Panc1 (cell line): ENCODE results near the gene SMIM10L2A.

Experiments used
- CTCF ChIP-seq: fragments of 450-650 bp; IDR thresholded peaks from 2 replicates; pipeline ENCODE4 v1.5.1; 2017; ENCODE audit warnings: mild to moderate bottlenecking
- POLR2AphosphoS5 ChIP-seq: IDR thresholded peaks from 2 replicates; pipeline ENCODE4 v1.6.1; 2012; ENCODE audit warnings: mild to moderate bottlenecking, low read depth, low read length, moderate library complexity
- SIN3A ChIP-seq: IDR thresholded peaks from 2 replicates; pipeline ENCODE4 v1.6.1; 2012; ENCODE audit warnings: low read depth, mild to moderate bottlenecking, low read length, moderate library complexity, borderline replicate concordance; ENCODE audit not compliant: insufficient read depth
- TCF7L2 ChIP-seq: IDR thresholded peaks from 2 replicates; pipeline ENCODE4 v1.6.1; 2011; ENCODE audit warnings: mild to moderate bottlenecking, low read depth, low read length, inconsistent platforms
- TF ChIP-seq, protein P1 (sequence below), 2 experiments: IDR thresholded peaks; 2 replicates each; pipeline ENCODE4 v1.6.1; 2011 to 2012; ENCODE audit warnings: low read depth in 2 of 2, control low read depth in 1 of 2, low read length in 1 of 2, mild to moderate bottlenecking in 1 of 2, moderate library complexity in 1 of 2; ENCODE audit not compliant: insufficient read depth in 1 of 2

GRCh38 chrX:135434258-135435138, 12.8 kb downstream of the SMIM10L2A start:
- TF ChIP-seq CTCF (no peak), POLR2AphosphoS5 (no peak), SIN3A (no peak), TCF7L2 (no peak)
- TF ChIP-seq, protein P1, sequence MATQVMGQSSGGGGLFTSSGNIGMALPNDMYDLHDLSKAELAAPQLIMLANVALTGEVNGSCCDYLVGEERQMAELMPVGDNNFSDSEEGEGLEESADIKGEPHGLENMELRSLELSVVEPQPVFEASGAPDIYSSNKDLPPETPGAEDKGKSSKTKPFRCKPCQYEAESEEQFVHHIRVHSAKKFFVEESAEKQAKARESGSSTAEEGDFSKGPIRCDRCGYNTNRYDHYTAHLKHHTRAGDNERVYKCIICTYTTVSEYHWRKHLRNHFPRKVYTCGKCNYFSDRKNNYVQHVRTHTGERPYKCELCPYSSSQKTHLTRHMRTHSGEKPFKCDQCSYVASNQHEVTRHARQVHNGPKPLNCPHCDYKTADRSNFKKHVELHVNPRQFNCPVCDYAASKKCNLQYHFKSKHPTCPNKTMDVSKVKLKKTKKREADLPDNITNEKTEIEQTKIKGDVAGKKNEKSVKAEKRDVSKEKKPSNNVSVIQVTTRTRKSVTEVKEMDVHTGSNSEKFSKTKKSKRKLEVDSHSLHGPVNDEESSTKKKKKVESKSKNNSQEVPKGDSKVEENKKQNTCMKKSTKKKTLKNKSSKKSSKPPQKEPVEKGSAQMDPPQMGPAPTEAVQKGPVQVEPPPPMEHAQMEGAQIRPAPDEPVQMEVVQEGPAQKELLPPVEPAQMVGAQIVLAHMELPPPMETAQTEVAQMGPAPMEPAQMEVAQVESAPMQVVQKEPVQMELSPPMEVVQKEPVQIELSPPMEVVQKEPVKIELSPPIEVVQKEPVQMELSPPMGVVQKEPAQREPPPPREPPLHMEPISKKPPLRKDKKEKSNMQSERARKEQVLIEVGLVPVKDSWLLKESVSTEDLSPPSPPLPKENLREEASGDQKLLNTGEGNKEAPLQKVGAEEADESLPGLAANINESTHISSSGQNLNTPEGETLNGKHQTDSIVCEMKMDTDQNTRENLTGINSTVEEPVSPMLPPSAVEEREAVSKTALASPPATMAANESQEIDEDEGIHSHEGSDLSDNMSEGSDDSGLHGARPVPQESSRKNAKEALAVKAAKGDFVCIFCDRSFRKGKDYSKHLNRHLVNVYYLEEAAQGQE (IDR thresholded peaks at IDR 0.05; ENCODE audit: insufficient read depth in 1 of 2, low read depth in 2 of 2, low read length in 1 of 2) = no peak
